ENCODE results near the gene GLIS2. TPM values are rescaled to one million over a fixed set of nuclear protein-coding genes. Genes with fewer than 3 reads are reported as not detected.
A peak's percentile ranks its signal among the peaks of the same experiment; 100 is the strongest.

The GLIS2 gene
- total and polyA plus RNA-seq, 3 donors from 2014 or later: 4.8 to 15.0 (median 6.7) TPM

DNA sequence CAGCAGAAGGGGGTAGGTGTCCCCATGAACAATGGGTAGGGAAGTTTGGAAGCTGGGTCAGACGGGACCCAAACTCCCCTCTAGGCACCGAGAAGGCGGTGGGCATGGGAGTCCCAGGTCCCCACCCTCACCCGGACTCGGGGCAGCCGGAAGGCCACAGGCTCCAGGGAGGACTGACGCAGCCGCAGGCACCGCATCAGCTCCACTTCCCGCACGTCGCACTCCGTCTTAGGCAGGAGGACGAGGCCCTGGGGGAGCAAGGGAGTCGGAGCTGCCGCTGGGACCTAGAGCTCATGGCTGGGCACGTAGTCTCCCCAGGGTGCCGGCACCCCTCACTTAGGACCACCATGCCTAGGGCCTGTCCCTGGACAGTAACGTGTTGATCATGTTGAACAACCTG, 42.4 kb downstream of the GLIS2 start:
- TF ChIP-seq POLR2A (IDR thresholded peaks at IDR 0.05): no peak
- TF ChIP-seq, protein P1, sequence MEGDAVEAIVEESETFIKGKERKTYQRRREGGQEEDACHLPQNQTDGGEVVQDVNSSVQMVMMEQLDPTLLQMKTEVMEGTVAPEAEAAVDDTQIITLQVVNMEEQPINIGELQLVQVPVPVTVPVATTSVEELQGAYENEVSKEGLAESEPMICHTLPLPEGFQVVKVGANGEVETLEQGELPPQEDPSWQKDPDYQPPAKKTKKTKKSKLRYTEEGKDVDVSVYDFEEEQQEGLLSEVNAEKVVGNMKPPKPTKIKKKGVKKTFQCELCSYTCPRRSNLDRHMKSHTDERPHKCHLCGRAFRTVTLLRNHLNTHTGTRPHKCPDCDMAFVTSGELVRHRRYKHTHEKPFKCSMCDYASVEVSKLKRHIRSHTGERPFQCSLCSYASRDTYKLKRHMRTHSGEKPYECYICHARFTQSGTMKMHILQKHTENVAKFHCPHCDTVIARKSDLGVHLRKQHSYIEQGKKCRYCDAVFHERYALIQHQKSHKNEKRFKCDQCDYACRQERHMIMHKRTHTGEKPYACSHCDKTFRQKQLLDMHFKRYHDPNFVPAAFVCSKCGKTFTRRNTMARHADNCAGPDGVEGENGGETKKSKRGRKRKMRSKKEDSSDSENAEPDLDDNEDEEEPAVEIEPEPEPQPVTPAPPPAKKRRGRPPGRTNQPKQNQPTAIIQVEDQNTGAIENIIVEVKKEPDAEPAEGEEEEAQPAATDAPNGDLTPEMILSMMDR (IDR thresholded peaks at IDR 0.05): no peak
- Histone ChIP-seq H3K9me3 (no peaks in the 10 kb centered on the region), H3K4me1 (no peaks in the 10 kb centered on the region), H3K27me3 (no peaks in the 10 kb centered on the region), H3K27ac (no peak overlapping the region), H3K4me3 (no peak overlapping the region), H3K36me3 (ENCODE audit: low read depth, missing control alignments) (no peaks in the 10 kb centered on the region)
- intact Hi-C loops (cut with DNase I; ENCODE audit: low total_unique reads): loop anchor here (5.0 kb wide), 1 partner anchor 44 kb away; no protein-coding TSS in a partner anchor
- 95% methylated on average over 18 to 19 of the region's 19 CpGs for WGBS, 2 donors
- DNase-seq: no peak

DNA sequence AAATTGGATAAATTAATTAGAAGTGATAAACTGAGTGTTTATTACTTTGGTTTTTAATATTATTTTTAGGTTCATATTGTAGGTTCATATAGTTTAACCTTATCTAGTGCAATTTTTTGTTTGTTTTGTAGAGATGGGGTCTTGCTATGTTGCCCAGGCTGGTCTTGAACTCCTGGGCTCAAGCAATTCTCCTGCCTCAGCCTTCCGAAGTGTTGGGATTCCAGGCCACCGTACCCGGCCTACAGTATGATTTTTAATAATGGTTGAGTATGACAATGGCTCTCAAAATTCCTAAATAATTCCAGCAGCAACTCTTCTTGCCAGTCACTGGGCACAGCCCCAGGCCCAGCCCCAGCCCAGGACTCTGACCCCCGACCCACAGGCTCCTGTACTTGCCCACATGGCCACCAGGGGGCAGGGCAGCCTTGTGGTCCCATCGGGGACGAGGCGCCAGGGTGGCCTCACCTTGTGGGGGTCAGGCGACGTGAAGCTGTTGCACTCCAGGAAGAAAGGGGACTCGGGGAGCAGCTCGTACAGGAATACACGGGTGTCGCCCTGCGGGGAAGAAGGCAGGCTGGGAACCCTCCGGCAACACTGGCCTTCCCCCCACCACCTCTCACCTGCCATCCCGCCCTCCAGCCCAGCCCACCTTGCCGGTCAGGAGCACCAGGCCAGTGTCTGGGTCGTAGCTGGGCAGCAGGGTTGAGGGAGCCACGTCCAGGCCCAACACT, 43.1 kb downstream of the GLIS2 start:
- Histone ChIP-seq H3K9me3 (no peaks in the 10 kb centered on the region), H3K4me1 (no peaks in the 10 kb centered on the region), H3K27me3 (no peaks in the 10 kb centered on the region), H3K27ac (no peak overlapping the region), H3K36me3 (ENCODE audit: low read depth, missing control alignments) (no peaks in the 10 kb centered on the region), H3K4me3 (no peak overlapping the region)
- TF ChIP-seq, protein P1 (IDR thresholded peaks at IDR 0.05): peak; percentile 90 to 97 (median 97)
- no peak for TF ChIP-seq POLR2A (IDR thresholded peaks at IDR 0.05)
- 58 to 60% methylated on average over 11 to 19 of the region's 19 CpGs for WGBS, 2 donors
- intact Hi-C loops (cut with DNase I; ENCODE audit: low total_unique reads): loop anchor here (5.0 kb wide), 1 partner anchor 43 kb away; no protein-coding TSS in a partner anchor
- DNase-seq: peak; percentile 71

DNA sequence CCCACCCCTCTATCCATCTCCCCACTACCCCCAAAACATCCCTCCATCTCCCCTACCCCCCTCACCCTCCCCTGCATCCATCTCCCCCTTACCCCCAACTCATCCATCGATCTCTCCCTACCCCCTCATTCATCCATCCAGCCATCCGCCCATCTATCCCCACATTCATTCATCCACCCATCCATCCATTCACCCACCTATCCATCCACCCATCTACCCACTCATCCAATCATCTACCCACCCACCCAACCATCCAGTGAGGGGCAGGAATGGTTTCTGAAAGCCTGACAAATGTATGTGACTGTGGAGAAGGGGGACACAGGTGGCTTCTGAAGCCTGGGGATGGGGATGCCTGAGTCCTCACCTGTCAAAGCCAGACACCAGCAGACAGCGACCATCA, 44.0 kb downstream of the GLIS2 start:
- Histone ChIP-seq H3K27ac (no peak overlapping the region), H3K36me3 (ENCODE audit: low read depth, missing control alignments) (no peaks in the 10 kb centered on the region), H3K9me3 (no peaks in the 10 kb centered on the region), H3K4me3 (no peak overlapping the region), H3K4me1 (no peaks in the 10 kb centered on the region), H3K27me3 (no peaks in the 10 kb centered on the region)
- TF ChIP-seq, protein P1 (IDR thresholded peaks at IDR 0.05): no peak
- no peak for TF ChIP-seq POLR2A (IDR thresholded peaks at IDR 0.05)
- intact Hi-C loops (cut with DNase I; ENCODE audit: low total_unique reads): loop anchor here (5.0 kb wide), 1 partner anchor 42 kb away; no protein-coding TSS in a partner anchor
- DNase-seq: no peak
- whole genome bisulfite sequencing, 2 donors: 80 to 91% methylated on average over 2 to 3 of the region's 3 CpGs

DNA sequence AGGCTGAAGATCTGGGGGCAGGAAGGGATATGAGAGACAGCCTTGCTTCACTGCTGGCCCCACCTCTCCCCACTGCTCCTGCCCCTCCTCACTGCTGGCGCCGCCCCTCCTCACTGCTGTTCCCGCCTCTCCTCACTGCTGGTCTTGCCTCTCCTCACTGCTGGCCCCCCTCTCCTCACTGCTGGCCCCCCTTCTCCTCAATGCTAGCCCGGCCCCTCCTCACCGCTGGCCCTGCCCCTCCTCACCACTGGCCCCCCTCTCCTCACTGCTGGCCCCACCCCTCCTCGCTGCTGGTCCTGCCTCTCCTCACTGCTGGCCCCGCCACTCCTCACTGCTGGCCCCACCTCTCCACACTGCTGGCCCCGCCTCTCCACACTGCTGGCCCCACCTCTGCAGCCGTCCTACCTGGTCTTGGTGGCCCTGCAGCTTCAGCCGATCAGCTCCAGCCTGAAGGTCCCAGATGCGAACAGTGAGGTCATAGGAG, 44.7 kb downstream of the GLIS2 start:
- 86 to 87% methylated on average over 9 to 11 of the region's 11 CpGs for WGBS, 2 donors
- no peaks in the 10 kb centered on the region for H3K4me1 ChIP-seq
- no peak overlapping the region for H3K4me3 ChIP-seq
- H3K27ac ChIP-seq: no peak overlapping the region
- no peaks in the 10 kb centered on the region for H3K27me3 ChIP-seq
- no peaks in the 10 kb centered on the region for H3K9me3 ChIP-seq
- no peaks in the 10 kb centered on the region for H3K36me3 ChIP-seq (ENCODE audit: low read depth, missing control alignments)
- no peak for DNase-seq
- TF ChIP-seq POLR2A (IDR thresholded peaks at IDR 0.05): no peak
- intact Hi-C loops (cut with DNase I; ENCODE audit: low total_unique reads): no loop called here

DNA sequence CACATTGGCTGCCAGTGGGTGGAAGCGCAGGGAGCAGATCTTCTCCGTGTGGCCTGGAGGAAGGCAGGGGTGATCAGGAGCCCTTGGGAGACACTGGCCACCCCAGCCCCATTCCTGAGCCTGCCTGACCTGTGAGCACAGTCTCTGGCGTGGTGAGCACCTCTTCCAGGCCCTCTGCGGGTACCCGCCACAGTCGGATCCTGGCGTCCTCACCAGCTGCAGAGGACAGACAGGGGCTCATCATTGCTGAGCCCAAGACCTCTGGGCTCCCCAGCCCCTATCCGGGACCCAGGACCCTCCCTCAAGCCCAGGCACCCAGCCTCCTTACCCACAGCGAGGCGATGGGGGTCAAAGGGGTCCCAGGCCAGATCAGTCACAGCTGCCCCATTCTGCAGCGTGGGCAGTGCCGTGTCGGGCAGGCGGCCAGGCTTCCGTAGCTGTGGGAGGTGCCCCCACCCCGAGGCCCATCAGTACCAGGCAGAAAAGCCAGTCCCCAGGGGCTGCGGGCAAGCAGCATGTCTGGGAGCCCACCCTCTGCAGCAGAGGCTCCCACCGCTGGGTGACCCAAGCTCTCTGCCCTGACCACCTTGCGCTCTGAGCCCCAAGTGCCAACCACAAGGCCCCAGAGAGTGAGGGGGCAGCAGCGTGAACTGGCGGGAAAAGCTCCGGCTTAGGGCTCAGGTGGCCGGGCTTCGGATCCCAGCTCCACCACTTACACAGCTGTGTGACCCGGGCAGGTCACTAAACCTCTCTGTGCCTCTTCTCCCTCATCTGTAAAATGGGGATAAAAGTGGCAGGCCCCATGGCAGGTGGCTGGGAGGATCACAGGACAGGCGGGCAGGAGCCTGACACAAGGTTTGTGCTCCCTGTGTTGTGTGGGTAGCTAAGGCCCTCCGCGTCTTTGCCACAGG, 45.4 kb downstream of the GLIS2 start:
- no peaks in the 10 kb centered on the region for H3K36me3 ChIP-seq (ENCODE audit: low read depth, missing control alignments)
- no peak overlapping the region for H3K4me3 ChIP-seq
- DNase-seq: no peak
- H3K27ac ChIP-seq: no peak overlapping the region
- TF ChIP-seq, protein P1 (IDR thresholded peaks at IDR 0.05): no peak
- no peak for TF ChIP-seq POLR2A (IDR thresholded peaks at IDR 0.05)
- no peaks in the 10 kb centered on the region for H3K9me3 ChIP-seq
- intact Hi-C loops (cut with DNase I; ENCODE audit: low total_unique reads): no loop called here
- WGBS, 2 donors: 86 to 99% methylated on average over 10 to 28 of the region's 28 CpGs
- no peaks in the 10 kb centered on the region for H3K4me1 ChIP-seq
- no peaks in the 10 kb centered on the region for H3K27me3 ChIP-seq

Measured in testis (tissue), 3 donors.